Stimulated activated CD8-positive, alpha-beta memory T cell treated with anti-CD3 and anti-CD28 coated beads, Interleukin-2, amount 100 ng/mL, for 48 hours (primary cell): ENCODE data around the gene ASGR1.

Source experiments
- DNase-seq, 2 donors: peaks; one replicate each; pipeline ENCODE4 v3.0.0-alpha.2; 2020; ENCODE audit warnings: low read depth in 2 of 2

ASGR1 gene

GRCh38 chr17:7123844-7124243 is 55.3 kb downstream of the ASGR1 start:
- DNase-seq: no peak
